ENCODE measurements around the gene TCEA3.

DNA sequence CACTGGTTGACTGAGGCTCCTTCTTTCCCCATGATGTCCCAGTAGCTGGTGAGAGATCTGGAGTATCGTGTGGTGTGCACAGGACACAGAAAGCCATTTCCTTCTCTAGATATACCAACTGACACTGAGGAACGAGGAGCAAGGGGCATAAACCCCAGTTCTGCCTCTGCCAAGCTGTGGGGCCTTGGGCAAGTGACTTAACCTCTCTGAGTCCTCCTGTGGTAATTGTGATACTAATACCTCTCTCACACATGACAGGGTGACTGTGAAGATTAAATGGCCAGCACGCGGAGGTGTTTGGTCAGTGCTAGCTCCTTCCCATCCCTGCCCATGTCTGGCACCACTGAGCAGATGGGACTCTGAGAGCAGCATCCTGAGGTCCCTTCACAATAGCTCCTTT lies 26.3 kb upstream of the TCEA3 start:
- no peak for TF ChIP-seq POLR2A (IDR thresholded peaks at IDR 0.05)
- no peak for TF ChIP-seq CTCF (IDR thresholded peaks at IDR 0.05)
- TF ChIP-seq POLR2AphosphoS5 (IDR thresholded peaks at IDR 0.05) = no peak

All from sigmoid colon (tissue), 4 donors.